ENCODE results near the gene RGS7. TPM values are rescaled to one million over a fixed set of nuclear protein-coding genes. Genes with fewer than 3 reads are reported as not detected.
"Not testable (repeated sequence)": the region's sequence is repeated elsewhere in the genome, so short reads cannot be mapped to it uniquely, and the experiment has no call there.

RGS7 gene
- total and polyA plus RNA-seq, 2 experiments from 2014 or later: 0.32 to 1.7 TPM

- no peak overlapping the region for H3K4me2 ChIP-seq (ENCODE audit: unreplicated experiment)
- no peak overlapping the region for H3K4me3 ChIP-seq
- H3F3A ChIP-seq (ENCODE audit: insufficient read depth): no peaks in the 10 kb centered on the region
- 50 to 56% methylated on average over 12 of the region's 12 CpGs for WGBS, 2 experiments (ENCODE audit: low coverage in 1 of 2, low lambda C conversion rate in 2 of 2, missing lambda C conversion rate in 2 of 2)
- no peaks in the 10 kb centered on the region for H3K9me2 ChIP-seq (ENCODE audit: insufficient read depth)
- DNase-seq: no peak
- H3K9me3 ChIP-seq (ENCODE audit: low read depth): no peaks in the 10 kb centered on the region
- no peak overlapping the region for H3K27ac ChIP-seq
- no peaks in the 10 kb centered on the region for H3K36me3 ChIP-seq (ENCODE audit: low read depth)
- no peak for TF ChIP-seq EZH2phosphoT487 (IDR thresholded peaks at IDR 0.05; ENCODE audit: insufficient read depth, low read depth)
- TF ChIP-seq EZH2 (IDR thresholded peaks at IDR 0.05; ENCODE audit: insufficient read depth, poor library complexity, severe bottlenecking): no peak
- H4K20me1 ChIP-seq (ENCODE audit: insufficient read depth): no peaks in the 10 kb centered on the region
- no peak overlapping the region for H2AFZ ChIP-seq
- H3K79me2 ChIP-seq (ENCODE audit: insufficient read depth): no peaks in the 10 kb centered on the region
- no peaks in the 10 kb centered on the region for H3K4me1 ChIP-seq (ENCODE audit: insufficient read depth)
- in situ Hi-C loops (cut with MboI): no loop called here
- H3K27me3 ChIP-seq (replicated peaks; ENCODE audit: insufficient read depth): no peaks in the 10 kb centered on the region
- no peak overlapping the region for H3K9ac ChIP-seq
Measured at GRCh38 chr1:240909701-240910457, 447.1 kb downstream of the RGS7 start.

- no peak overlapping the region for H2AFZ ChIP-seq
- H3K4me3 ChIP-seq: no peak overlapping the region
- peak; percentile 12 for DNase-seq
- no peak for TF ChIP-seq EZH2phosphoT487 (IDR thresholded peaks at IDR 0.05; ENCODE audit: insufficient read depth, low read depth)
- no peak for TF ChIP-seq EZH2 (IDR thresholded peaks at IDR 0.05; ENCODE audit: insufficient read depth, poor library complexity, severe bottlenecking)
- H3K9me2 ChIP-seq (ENCODE audit: insufficient read depth): no peaks in the 10 kb centered on the region
- no peak overlapping the region for H3K4me2 ChIP-seq (ENCODE audit: unreplicated experiment)
- no peaks in the 10 kb centered on the region for H4K20me1 ChIP-seq (ENCODE audit: insufficient read depth)
- in situ Hi-C loops (cut with MboI): no loop called here
- H3K9me3 ChIP-seq (ENCODE audit: low read depth): no peaks in the 10 kb centered on the region
- H3K27ac ChIP-seq: no peak overlapping the region
- no peaks in the 10 kb centered on the region for H3K79me2 ChIP-seq (ENCODE audit: insufficient read depth)
- H3K27me3 ChIP-seq (replicated peaks; ENCODE audit: insufficient read depth): no peaks in the 10 kb centered on the region
- H3K4me1 ChIP-seq (ENCODE audit: insufficient read depth): no peaks in the 10 kb centered on the region
- no peak overlapping the region for H3K9ac ChIP-seq
- H3K36me3 ChIP-seq (ENCODE audit: low read depth): no peaks in the 10 kb centered on the region
- no peaks in the 10 kb centered on the region for H3F3A ChIP-seq (ENCODE audit: insufficient read depth)
Measured at GRCh38 chr1:240906477-240906876, 450.5 kb downstream of the RGS7 start.

- no peaks in the 10 kb centered on the region for H3K79me2 ChIP-seq (ENCODE audit: insufficient read depth)
- no peaks in the 10 kb centered on the region for H3K27me3 ChIP-seq (replicated peaks; ENCODE audit: insufficient read depth)
- H3K4me2 ChIP-seq (ENCODE audit: unreplicated experiment): no peak overlapping the region
- in situ Hi-C loops (cut with MboI): no loop called here
- H3K9ac ChIP-seq: no peak overlapping the region
- H3K4me1 ChIP-seq (ENCODE audit: insufficient read depth): no peaks in the 10 kb centered on the region
- H3K9me3 ChIP-seq (ENCODE audit: low read depth): no peaks in the 10 kb centered on the region
- DNase-seq: no peak
- TF ChIP-seq EZH2 (IDR thresholded peaks at IDR 0.05; ENCODE audit: insufficient read depth, poor library complexity, severe bottlenecking) (no peak), EZH2phosphoT487 (IDR thresholded peaks at IDR 0.05; ENCODE audit: insufficient read depth, low read depth) (no peak)
- 50 to 60% methylated on average over 6 of the region's 6 CpGs for WGBS, 2 experiments (ENCODE audit: low coverage in 1 of 2, low lambda C conversion rate in 2 of 2, missing lambda C conversion rate in 2 of 2)
- H3K4me3 ChIP-seq: no peak overlapping the region
- no peaks in the 10 kb centered on the region for H4K20me1 ChIP-seq (ENCODE audit: insufficient read depth)
- H3K36me3 ChIP-seq (ENCODE audit: low read depth): no peaks in the 10 kb centered on the region
- H3K27ac ChIP-seq: no peak overlapping the region
- H3K9me2 ChIP-seq (ENCODE audit: insufficient read depth): no peaks in the 10 kb centered on the region
- no peak overlapping the region for H2AFZ ChIP-seq
- no peaks in the 10 kb centered on the region for H3F3A ChIP-seq (ENCODE audit: insufficient read depth)
Measured at GRCh38 chr1:240905225-240905765, 451.7 kb downstream of the RGS7 start.

DNA sequence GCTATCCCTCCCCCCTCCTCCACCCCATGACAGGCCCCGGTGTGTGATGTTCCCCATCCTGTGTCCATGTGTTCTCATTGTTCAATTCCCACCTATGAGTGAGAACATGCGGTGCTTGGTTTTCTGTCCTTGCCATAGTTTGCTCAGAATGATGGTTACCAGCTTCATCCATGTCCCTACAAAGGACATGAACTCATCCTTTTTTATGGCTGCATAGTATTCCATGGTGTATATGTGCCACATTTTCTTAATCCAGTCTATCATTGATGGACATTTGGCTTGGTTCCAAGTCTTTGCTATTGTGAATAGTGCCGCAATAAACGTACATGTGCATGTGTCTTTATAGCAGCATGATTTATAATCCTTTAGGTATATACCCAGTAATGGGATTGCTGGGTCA, 461.6 kb downstream of the RGS7 start:
- H3F3A ChIP-seq (ENCODE audit: insufficient read depth); H3K4me2 ChIP-seq (ENCODE audit: unreplicated experiment); DNase-seq; in situ Hi-C loops (cut with MboI); H3K9me3 ChIP-seq (ENCODE audit: low read depth); H2AFZ ChIP-seq; H3K36me3 ChIP-seq (ENCODE audit: low read depth); H3K4me1 ChIP-seq (ENCODE audit: insufficient read depth); H3K9ac ChIP-seq; H3K4me3 ChIP-seq; H4K20me1 ChIP-seq (ENCODE audit: insufficient read depth); H3K27me3 ChIP-seq (replicated peaks; ENCODE audit: insufficient read depth); H3K9me2 ChIP-seq (ENCODE audit: insufficient read depth); H3K79me2 ChIP-seq (ENCODE audit: insufficient read depth); H3K27ac ChIP-seq: not testable (repeated sequence)
- WGBS, 2 experiments (ENCODE audit: low coverage in 1 of 2, low lambda C conversion rate in 2 of 2, missing lambda C conversion rate in 2 of 2): 40 to 53% methylated on average over 4 of the region's 4 CpGs

DNA sequence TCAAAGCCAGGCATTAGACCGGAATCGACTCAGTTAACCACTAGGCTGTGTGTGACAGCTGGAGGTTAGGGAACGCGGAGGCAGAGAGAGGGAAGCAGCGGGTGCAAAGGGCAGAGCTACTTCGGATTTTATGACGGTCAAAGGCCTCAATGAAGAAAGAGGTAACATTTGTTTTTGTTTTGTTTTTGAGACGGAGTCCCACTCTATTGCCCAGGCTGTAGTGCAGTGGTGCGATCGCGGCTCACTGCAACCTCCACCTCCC, 468.3 kb downstream of the RGS7 start:
- H3K9ac ChIP-seq: no peak overlapping the region
- WGBS, 2 experiments (ENCODE audit: low coverage in 1 of 2, low lambda C conversion rate in 2 of 2, missing lambda C conversion rate in 2 of 2): 77 to 82% methylated on average over 11 of the region's 11 CpGs
- H3F3A ChIP-seq (ENCODE audit: insufficient read depth): no peaks in the 10 kb centered on the region
- H3K79me2 ChIP-seq (ENCODE audit: insufficient read depth): no peaks in the 10 kb centered on the region
- H4K20me1 ChIP-seq (ENCODE audit: insufficient read depth): no peaks in the 10 kb centered on the region
- H3K4me3 ChIP-seq: no peak overlapping the region
- in situ Hi-C loops (cut with MboI): no loop called here
- no peaks in the 10 kb centered on the region for H3K9me2 ChIP-seq (ENCODE audit: insufficient read depth)
- DNase-seq: no peak
- H3K4me2 ChIP-seq (ENCODE audit: unreplicated experiment): no peak overlapping the region
- no peaks in the 10 kb centered on the region for H3K9me3 ChIP-seq (ENCODE audit: low read depth)
- TF ChIP-seq EZH2 (IDR thresholded peaks at IDR 0.05; ENCODE audit: insufficient read depth, poor library complexity, severe bottlenecking) (no peak), EZH2phosphoT487 (IDR thresholded peaks at IDR 0.05; ENCODE audit: insufficient read depth, low read depth) (no peak)
- no peaks in the 10 kb centered on the region for H3K36me3 ChIP-seq (ENCODE audit: low read depth)
- H2AFZ ChIP-seq: no peak overlapping the region
- H3K4me1 ChIP-seq (ENCODE audit: insufficient read depth): no peaks in the 10 kb centered on the region
- no peak overlapping the region for H3K27ac ChIP-seq
- H3K27me3 ChIP-seq (replicated peaks; ENCODE audit: insufficient read depth): 0 out of 2 replicates have a peak, but pooled peaks cover 4% of the 10 kb centered on the region

Measured in GM23248 (cell line).